Measurements from ENCODE around the gene CCDC146.
"Not testable (repeated sequence)": the region's sequence is repeated elsewhere in the genome, so short reads cannot be mapped to it uniquely, and the experiment has no call there.

CCDC146 gene

GRCh38 chr7:77244222-77244934, 122.0 kb downstream of the CCDC146 start:
- no peak for DNase-seq

- DNase-seq, result peak in 1 of 56 donors; percentile 4
These were observed 122.8 kb downstream of the CCDC146 start for GRCh38 chr7:77245015-77245755.

- no peak for DNase-seq
These were observed 123.7 kb downstream of the CCDC146 start for GRCh38 chr7:77246026-77246640.

- peak in 39 of 56 donors; percentile 2 to 83 (median 22) for DNase-seq
These were observed 124.9 kb downstream of the CCDC146 start for GRCh38 chr7:77247206-77247850.

GRCh38 chr7:77248154-77248553, 125.7 kb downstream of the CCDC146 start:
- no peak for DNase-seq

- no peak for DNase-seq
These were observed 130.1 kb downstream of the CCDC146 start for GRCh38 chr7:77252506-77252905.

GRCh38 chr7:77253151-77253550, 130.7 kb downstream of the CCDC146 start:
- DNase-seq, result no peak

- DNase-seq, result no peak
These were observed 132.0 kb downstream of the CCDC146 start for GRCh38 chr7:77254429-77254828.

- DNase-seq, result no peak
These were observed 132.5 kb downstream of the CCDC146 start for GRCh38 chr7:77254915-77255314.

GRCh38 chr7:77258014-77258413, 135.6 kb downstream of the CCDC146 start:
- DNase-seq, result no peak

- DNase-seq, result no peak
These were observed 136.2 kb downstream of the CCDC146 start for GRCh38 chr7:77258593-77258992.

GRCh38 chr7:77262316-77262715, 139.9 kb downstream of the CCDC146 start:
- DNase-seq, result no peak

- no peak for DNase-seq
These were observed 143.3 kb downstream of the CCDC146 start for GRCh38 chr7:77265666-77266065.

GRCh38 chr7:77266291-77266794, 143.9 kb downstream of the CCDC146 start:
- no peak for DNase-seq

- DNase-seq, result peak in 1 of 56 donors; percentile 2
These were observed 147.1 kb downstream of the CCDC146 start for GRCh38 chr7:77269360-77270093.

- DNase-seq, result no peak
These were observed 147.7 kb downstream of the CCDC146 start for GRCh38 chr7:77270094-77270480.

- DNase-seq, result no peak
These were observed 149.4 kb downstream of the CCDC146 start for GRCh38 chr7:77271766-77272165.

- DNase-seq, result not testable (repeated sequence)
These were observed 153.2 kb downstream of the CCDC146 start for GRCh38 chr7:77275663-77276062.

- no peak for DNase-seq
These were observed 153.7 kb downstream of the CCDC146 start for GRCh38 chr7:77276120-77276519.

- DNase-seq, result no peak
These were observed 159.5 kb downstream of the CCDC146 start for GRCh38 chr7:77281780-77282478.
